HG02870 (cell line): ENCODE results near the gene RTKN2.
A peak's percentile ranks its signal among the peaks of the same experiment; 100 is the strongest.

Source experiments
- ATAC-seq: cut with Tn5 transposase; IDR thresholded peaks from one replicate; pipeline ENCODE4 v1.9.1; 2021; ENCODE audit warnings: mild to moderate bottlenecking, moderate library complexity; ENCODE audit not compliant: unreplicated experiment

RTKN2 gene

DNA sequence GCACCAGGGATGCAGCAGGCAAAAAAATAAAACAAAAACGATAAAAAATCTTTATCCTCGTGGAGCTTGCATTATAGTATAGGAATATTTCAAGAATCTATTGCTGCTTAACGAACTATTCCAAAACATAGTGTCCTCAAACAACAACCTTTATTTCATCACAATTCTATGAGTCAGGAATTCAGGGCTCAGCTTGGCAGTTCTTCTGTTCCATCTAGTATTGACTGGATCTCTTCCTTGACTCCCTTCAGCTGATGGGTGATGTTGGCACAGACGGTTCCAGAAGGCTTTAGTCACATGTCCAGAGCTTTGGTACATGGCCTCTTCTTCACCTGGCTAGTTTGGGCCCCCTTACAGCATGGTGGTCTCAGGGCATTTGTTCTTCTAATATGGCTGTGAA, 88.0 kb downstream of the RTKN2 start:
- ATAC-seq = no peak

DNA sequence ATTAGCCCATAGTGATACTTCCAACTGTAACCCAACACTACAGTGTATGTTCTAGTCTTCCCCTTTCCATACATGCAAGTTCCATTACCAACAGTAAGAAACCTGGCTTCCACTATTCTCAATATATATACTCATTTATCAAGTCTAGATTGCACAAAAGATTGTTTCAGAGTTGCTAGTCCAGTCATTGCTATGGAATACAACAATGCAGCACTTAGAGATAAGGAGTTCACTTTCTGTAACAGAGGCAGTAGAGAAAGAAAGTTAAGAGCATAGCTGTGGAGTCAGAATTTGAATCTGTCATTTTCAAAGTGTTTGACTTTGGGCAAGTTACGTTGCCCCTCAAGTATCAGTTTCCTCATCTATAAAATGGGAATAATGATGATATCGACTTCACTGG, 90.1 kb downstream of the RTKN2 start:
- ATAC-seq = no peak

DNA sequence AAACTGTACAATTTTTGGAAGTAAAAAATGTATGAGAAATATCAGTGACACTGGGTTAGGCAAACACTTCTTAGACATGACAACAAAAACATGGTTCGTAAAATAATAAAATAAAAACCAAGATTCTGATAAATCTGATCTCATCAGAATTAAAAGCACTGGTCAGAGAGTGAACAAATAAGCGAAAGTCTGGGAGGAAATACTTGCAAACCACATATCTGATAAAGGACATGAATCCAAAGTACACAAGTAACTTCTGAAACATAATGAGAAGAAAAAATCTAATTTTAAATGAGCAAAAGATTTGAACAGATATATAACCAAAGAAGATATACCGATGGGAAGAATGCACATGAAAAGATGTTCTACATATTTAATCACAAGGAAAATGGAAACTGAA, 91.5 kb downstream of the RTKN2 start:
- ATAC-seq = no peak

DNA sequence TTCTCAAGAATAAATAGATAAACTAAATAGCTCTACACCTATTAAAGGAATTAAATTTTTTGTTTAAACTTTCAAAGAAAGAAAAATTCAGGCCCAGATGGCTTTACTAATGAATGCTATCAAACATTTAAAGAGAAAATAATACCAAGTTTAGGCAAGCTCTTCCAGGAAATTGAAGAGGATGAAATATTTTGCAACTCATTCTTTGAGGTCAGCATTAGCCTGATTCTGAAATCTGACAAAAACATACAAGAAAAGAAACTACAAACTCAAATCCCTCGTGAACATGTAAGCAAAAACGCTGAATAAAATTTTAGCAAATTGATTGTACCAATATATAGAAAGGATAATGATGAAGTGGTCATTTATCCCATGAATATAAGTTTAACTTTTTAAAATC, 93.4 kb downstream of the RTKN2 start:
- ATAC-seq = no peak

DNA sequence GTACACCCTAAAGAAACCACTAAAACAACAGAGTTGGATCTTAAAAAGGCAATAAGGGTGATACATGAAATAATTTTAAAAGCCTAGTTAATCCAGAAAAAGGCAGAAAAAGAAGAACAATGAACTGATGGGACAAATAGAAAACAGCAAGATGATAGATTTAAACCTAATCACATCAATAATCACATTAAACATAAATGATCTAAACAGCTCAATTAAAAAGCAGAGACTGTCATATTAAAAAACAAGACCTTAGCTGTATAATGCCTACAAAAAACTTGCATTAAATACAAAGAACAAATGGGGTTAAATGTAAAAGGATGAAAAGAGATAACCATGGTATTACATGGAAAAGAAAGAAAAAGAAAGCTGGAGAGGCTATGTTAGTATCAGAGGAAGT, 96.2 kb downstream of the RTKN2 start:
- ATAC-seq = no peak

DNA sequence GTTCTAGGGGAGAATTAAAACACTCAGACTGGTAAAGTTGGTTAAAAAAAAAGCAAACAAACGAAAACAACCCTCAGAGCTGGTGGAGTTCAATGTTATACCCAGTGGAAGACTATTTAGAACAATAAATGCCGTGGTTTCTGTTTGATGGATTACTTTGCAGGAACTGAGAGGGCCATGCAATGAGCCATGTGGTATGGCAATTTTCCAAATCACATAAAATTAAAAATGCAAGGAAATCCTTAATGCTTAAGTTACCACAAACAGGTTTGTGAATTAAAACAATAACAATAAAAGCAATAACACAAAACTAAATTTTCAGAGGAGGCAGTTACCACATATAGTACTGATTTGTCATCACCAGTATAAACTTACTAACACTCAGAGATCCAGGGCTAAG, 96.9 kb downstream of the RTKN2 start:
- no peak for ATAC-seq

DNA sequence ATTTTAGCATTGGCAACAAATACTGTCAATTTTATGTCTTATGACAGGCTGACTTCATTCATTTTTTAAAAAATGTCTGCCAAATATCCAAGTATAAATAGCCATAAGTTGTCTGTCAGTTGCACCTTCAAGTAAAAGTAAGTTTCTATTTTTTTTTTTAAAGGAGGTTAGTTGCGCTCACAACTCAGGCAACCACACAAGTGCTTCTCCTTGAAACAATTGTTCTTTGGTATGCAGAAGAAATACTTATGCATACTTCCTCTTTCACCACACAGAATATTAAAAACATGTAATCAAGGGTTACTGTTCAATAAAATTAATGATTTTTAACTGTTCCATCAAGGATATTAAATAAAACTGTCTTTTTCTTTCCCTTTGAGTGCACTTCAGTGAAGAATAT, 97.9 kb downstream of the RTKN2 start:
- no peak for ATAC-seq

GRCh38 chr10:62166331-62167131, 102.1 kb downstream of the RTKN2 start:
- peak; percentile 99 for ATAC-seq

DNA sequence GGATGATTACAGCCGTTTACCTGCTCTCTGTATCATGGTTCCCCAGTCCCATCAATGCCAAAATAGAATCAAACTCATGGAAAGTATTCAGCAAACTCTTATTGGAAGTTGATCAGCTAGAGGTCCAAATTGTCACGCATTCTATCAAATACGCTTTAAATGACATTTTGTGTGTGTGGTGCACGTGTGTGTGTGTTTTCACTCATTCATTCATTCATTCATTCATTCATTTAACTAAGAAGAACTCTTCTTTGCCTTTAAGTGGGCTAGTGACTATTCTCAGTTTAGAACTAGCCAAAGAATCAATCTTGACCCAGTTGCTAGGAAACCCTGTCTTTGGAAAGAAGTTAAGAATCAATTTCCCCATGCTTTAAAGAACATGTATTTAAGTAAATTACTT, 102.8 kb downstream of the RTKN2 start:
- ATAC-seq = no peak

DNA sequence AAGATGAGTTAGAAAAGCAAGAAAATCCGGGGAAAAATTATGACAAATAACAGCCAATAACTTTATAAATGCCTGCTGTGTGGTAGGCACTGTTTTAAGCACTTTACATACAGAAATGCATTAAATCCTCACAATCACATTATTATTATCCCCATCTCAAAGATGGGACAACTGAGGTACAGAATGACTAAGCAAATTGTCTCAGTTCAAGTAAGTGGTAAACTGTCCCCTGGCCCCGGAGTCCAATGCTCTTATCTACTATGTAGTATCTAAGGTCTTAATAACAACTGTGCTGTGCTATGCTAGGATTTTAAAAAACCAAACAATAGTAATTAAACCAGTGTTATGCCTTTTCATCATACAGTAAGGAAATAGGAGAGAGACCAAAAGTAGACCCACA, 105.6 kb downstream of the RTKN2 start:
- no peak for ATAC-seq

DNA sequence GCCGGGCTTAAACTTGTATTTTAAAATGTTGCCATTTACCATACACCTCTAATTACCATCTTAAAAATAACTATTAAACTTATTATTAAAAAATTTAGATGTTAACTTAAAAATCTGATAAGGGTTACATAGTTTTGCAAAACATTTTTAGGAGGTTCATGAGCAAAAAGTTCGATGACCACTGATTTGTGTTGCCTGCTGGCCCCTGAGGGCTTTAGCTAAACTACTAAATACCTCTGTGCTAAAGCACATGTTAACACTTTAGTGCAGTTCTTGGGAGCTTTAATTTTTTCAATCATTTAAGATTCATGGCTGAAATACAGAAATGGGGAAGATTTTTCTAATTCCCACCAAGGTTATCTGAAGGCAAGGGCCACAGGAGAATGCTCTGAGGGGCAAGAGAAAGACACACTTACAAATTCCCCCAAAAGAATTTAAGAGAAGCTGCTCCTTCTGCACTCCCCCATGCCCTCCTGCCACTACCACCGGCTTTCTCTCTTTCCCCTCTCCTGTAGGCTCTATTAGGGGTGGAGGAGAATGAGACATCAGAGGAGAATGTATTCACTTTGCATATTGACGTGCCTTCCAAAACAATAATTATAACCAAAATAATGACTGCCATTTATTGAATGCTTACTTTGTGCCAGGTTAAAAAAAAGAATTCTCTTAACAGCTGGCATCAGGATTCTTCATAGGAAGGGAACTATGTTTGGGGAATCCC, 106.2 kb downstream of the RTKN2 start:
- ATAC-seq = no peak

GRCh38 chr10:62159351-62159750, 109.3 kb downstream of the RTKN2 start:
- ATAC-seq = no peak

- ATAC-seq = no peak
Measured at GRCh38 chr10:62157601-62158000, 111.0 kb downstream of the RTKN2 start.

DNA sequence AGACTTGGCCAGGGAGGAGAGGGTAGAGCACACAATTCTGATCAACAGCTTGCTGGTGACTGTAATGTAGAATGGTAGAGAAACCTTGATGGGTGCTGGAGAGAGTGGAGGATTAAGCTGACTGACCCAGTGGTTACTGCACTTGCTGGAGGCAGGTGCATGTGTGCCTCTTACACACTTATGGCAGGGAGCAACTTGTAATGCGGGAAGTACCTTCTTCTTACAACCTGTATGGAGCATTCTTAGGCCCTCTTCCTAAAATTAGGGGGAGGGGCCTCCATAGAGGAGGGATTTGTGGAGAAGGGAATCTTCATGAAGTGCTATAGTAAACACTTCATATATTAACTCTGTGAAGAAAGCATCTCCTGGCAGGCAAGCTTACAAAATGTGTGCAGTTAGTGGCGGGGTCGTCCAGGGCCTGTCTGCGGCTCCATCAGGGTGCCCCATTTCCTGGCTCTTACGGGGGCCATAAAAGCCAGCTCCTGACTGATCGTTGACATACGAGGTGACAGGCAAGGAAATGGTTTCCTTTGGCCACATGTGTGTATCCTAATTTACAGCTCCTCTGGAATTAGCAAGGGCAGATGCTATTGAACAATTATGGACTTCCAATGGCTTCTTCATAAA, 113.5 kb downstream of the RTKN2 start:
- no peak for ATAC-seq

DNA sequence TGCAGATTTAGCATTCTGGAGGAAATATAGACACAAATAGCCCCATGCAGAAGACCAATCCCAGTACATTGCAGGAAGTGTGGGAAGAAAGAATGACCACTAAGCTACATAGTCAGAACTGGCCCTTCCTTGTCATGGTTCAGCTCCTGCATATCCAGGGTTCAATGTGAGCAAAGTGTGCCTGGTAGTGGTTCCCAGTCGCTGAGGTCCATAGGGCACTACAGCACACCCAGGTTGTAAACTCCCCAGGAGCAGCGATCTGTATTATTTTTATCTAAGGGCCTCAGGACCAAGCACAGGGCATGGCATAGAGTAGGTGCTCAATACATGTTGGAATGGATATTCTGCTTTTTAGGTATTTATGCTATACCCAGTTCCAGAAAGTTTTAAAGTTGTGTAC, 114.4 kb downstream of the RTKN2 start:
- no peak for ATAC-seq

- ATAC-seq = no peak
Measured at GRCh38 chr10:62153191-62153590, 115.5 kb downstream of the RTKN2 start.

DNA sequence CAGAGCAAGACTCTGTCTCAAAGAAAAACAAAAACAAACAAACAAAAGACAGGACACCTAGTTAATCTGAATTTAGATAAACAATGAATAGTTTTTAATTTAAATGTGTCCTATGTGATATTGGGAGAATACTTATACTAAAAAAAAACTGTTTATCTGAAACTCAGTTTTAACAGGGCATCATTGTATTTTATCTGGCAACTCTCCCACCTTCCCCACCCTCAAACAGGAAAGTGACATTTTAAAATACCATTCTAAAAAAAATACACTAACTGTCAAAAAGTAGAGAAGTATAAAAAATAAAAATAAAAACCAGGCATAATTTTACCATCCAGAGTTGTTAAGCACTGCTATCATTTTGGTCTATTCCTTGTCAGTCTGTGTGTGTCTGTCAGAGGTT, 119.0 kb downstream of the RTKN2 start:
- no peak for ATAC-seq

- ATAC-seq = no peak
Measured at GRCh38 chr10:62148155-62148554, 120.5 kb downstream of the RTKN2 start.

DNA sequence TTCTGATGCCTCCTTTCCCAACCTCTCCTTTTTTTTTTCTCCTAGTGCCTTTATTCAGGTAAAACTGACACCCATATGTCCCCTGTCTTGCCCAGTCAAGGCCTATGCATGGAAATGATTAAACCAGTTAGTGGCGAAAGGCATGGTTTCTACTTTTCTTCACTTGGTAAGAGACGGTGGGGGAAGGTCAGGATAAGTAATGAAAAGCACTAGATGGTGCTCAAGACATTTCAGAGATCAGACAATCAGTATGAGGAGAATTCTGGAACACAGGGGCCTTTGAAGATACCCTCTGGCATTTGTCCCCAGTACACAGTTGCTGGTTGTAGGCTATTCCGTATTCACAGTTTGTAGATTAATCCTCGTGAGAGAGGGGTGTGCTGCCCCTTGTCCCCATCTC, 121.2 kb downstream of the RTKN2 start:
- ATAC-seq = no peak

DNA sequence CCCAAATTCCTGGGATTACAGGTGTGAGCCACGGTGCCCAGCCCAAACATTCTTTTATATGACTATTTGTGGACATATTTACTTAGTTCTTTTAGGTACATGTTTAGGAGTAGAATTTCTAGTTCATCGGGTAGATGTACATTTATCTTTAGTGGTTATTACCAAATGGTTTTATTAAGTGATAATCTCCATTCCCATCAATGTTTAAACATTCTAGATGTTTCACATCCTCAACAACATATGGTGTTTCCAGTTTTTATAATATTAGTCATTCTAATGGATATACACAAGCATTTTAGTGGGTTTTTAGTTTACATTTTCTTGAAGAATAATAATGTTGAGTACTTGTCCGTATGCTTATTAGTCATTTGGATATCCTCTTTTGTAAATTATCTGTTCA, 131.7 kb downstream of the RTKN2 start:
- no peak for ATAC-seq

GRCh38 chr10:62133618-62134017, 135.0 kb downstream of the RTKN2 start:
- ATAC-seq = peak; percentile 99
